Tibial artery (tissue), 4 donors: ENCODE results near the gene HOXA9.

ENCODE experiments used
- DNase-seq, 2 donors: peaks; one replicate each; pipeline ENCODE4 v3.0.0-alpha.2; 2019
- H3K27ac ChIP-seq, 2 donors: fragments of 200-600 bp; sonication (generic) in 1 of 2; 1 replicate in 1 of 2; 2 replicates in 1 of 2; pipeline ENCODE4 v1.5.1; 2018 to 2019; ENCODE audit warnings: mild to moderate bottlenecking in 1 of 2
- H3K27me3 ChIP-seq, 2 donors: fragments of 200-600 bp; sonication (generic) in 1 of 2; one replicate each; pipeline versions ENCODE4 v1.5.1 to v1.6.0; 2016 to 2019
- H3K36me3 ChIP-seq, 3 donors: fragments of 200-600 bp; sonication (generic) in 2 of 3; one replicate each; pipeline ENCODE4 v1.5.1; 2016 to 2019; ENCODE audit warnings: mild to moderate bottlenecking in 2 of 3
- H3K4me1 ChIP-seq, 4 donors: fragments of 200-600 bp; sonication (generic) in 2 of 4; 1 replicate in 3 of 4; 2 replicates in 1 of 4; pipeline ENCODE4 v1.5.1; 2016 to 2019
- H3K4me3 ChIP-seq, 2 donors: fragments of 200-600 bp; sonication (generic) in 1 of 2; 1 replicate in 1 of 2; 2 replicates in 1 of 2; pipeline ENCODE4 v1.5.1; 2018 to 2019; ENCODE audit warnings: mild to moderate bottlenecking in 2 of 2
- H3K9me3 ChIP-seq, 3 donors: fragments of 200-600 bp; sonication (generic) in 1 of 3; one replicate each; pipeline ENCODE4 v1.5.1; 2016 to 2019
- CTCF ChIP-seq, 2 experiments: fragments of 200-600 bp in 1 of 2; fragments of 450-650 bp in 1 of 2; IDR thresholded peaks; one replicate each; pipeline ENCODE4 v1.5.1; 2017 to 2019; ENCODE audit warnings: antibody characterized with exemption in 2 of 2, mild to moderate bottlenecking in 1 of 2, moderate library complexity in 1 of 2
- intact Hi-C: fragments of 100-400 bp; cut with DNase I; formaldehyde crosslinking; loops from one replicate; pipeline ENCODE4 v1.15.0; 2023; ENCODE audit warnings: low total_unique reads

HOXA9 gene

DNA sequence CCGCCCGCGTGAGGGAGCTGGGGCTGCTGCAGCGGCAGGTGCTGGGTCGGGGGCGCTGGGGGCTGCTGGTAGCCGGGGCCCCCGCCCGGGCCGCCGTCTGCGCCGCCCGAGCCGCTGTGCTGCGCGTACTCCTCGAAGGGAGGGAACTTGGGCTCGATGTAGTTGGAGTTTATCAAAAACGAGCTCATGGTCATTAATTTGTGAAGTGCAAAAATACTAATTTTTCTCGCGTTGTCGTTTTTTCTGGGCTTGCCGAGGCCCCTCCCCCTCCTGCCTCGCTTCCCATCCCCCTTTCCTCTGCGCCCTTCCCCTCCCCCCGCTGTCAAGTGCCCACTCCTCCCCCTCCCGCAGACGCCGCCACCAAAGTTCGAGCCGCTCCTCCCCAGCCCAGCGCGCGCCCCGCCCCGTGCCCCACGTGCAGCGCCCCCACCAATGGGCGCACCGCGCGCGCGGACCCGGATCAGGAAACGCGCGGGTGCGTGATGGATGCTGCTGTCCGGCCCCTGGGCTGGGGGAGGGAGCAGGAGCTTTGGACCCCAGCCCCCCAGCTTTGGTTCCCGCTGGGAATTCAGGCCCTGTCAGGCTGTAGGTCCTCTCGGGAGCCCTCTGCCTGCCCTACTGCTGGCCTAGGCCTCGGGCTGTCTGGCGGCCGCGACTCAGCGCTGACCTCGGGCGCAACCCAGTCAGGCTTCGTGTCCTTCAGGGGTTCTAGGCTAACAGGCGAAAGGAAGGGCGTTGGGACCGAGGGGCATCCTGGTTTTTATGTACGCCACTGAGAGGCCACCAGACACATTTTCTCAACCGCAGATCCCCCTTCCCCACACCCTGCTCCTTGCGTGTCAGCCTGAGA is 34.6 kb downstream of the HOXA9 start, which contains the start of gene HOXA4:
HOXA4 (minus strand) TSS at position 218 of the 850 bp plus-strand sequence; CDS start at position 194, 24 bp downstream.
- Histone ChIP-seq H3K9me3 (no peaks in the 10 kb centered on the region), H3K4me1 (peaks cover 0 to 30% (median 17%) of the 10 kb centered on the region in 4 donors), H3K27ac (peak within 1 kb of the TSS; percentile 80 to 82), H3K27me3 (no peaks in the 10 kb centered on the region), H3K4me3 (peak within 1 kb of the TSS; percentile 67 to 75), H3K36me3 (no peaks in the 10 kb centered on the region)
- DNase-seq = peak; percentile 92 to 97
- intact Hi-C loops = no loop called here
- TF ChIP-seq CTCF (IDR thresholded peaks at IDR 0.05) = no peak

GRCh38 chr7:27129729-27130539 is 35.4 kb downstream of the HOXA9 start:
- Histone ChIP-seq H3K27ac (peak overlapping the region; percentile 80 to 82), H3K9me3 (no peaks in the 10 kb centered on the region), H3K4me1 (peaks cover 0 to 30% (median 16%) of the 10 kb centered on the region in 4 donors), H3K4me3 (peak overlapping the region; percentile 67 to 75), H3K27me3 (no peaks in the 10 kb centered on the region), H3K36me3 (no peaks in the 10 kb centered on the region)
- TF ChIP-seq CTCF (IDR thresholded peaks at IDR 0.05) = peak in 1 of 2 experiments; percentile 26
- intact Hi-C loops = no loop called here
- DNase-seq = no peak

- H3K4me1 ChIP-seq = peaks cover 0 to 27% (median 12%) of the 10 kb centered on the region in 4 donors
- peak overlapping the region; percentile 67 to 75 for H3K4me3 ChIP-seq
- H3K36me3 ChIP-seq = no peaks in the 10 kb centered on the region
- H3K27ac ChIP-seq = peak overlapping the region; percentile 80 to 82
- no peaks in the 10 kb centered on the region for H3K9me3 ChIP-seq
- DNase-seq = no peak
- no peaks in the 10 kb centered on the region for H3K27me3 ChIP-seq
- TF ChIP-seq CTCF (IDR thresholded peaks at IDR 0.05) = no peak
- intact Hi-C loops = no loop called here
Measured at GRCh38 chr7:27128776-27129728, 36.3 kb downstream of the HOXA9 start.

DNA sequence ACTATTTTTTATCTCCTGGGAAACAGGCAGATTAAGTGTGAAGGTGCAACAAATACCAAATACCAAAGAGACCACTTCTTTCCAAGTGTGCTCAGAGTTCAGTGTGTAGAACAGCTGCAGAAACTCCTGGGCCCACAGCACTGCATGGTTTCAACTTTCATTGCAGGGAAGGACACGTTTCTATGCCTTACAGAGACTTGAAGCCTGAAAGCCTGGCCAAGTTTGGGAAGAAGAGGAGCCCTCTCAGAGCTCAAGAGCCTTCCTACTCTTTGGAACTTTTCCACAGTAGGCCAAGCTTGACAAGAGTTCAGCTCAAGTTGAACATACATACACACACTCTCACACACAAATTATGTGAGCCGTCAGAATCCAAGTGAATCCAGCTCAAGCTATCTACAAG is 37.3 kb downstream of the HOXA9 start:
- Histone ChIP-seq H3K4me3 (no peak overlapping the region), H3K27me3 (no peaks in the 10 kb centered on the region), H3K27ac (no peak overlapping the region), H3K4me1 (peaks cover 0 to 23% (median 12%) of the 10 kb centered on the region in 4 donors), H3K36me3 (no peaks in the 10 kb centered on the region), H3K9me3 (no peaks in the 10 kb centered on the region)
- intact Hi-C loops = no loop called here
- no peak for TF ChIP-seq CTCF (IDR thresholded peaks at IDR 0.05)
- DNase-seq = no peak
